ENCODE measurements around the gene C4orf50.

Gene C4orf50

DNA sequence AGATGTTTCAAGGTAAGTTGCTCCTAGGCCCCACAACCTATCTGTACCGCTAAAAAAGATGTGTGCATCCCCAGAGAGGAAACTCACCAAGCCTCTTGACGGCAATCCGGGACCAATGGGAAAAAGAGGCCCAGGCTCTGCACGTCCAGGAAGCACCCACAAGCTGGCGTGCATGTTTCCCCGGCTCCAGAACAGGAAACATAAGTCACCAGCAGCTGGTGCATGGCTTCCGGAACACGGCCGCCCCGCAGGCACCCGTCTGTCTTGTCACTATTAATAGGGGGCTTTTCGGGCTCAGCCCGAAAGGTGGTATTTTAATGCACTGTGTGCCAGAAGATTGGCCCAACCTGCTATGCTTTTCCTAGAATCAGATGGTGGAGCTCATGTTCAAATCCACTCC lies 147.5 kb downstream of the C4orf50 start:
- TF ChIP-seq FOXP2 (optimal IDR thresholded peaks at IDR 0.05; ENCODE audit: borderline replicate concordance, extremely low read depth, extremely low read length, insufficient read depth) (no peak), POLR2AphosphoS5 (IDR thresholded peaks at IDR 0.05; ENCODE audit: low read depth, low read length) (no peak), TAF1 (IDR thresholded peaks at IDR 0.05; ENCODE audit: borderline replicate concordance, insufficient read depth, low read length) (no peak), SIN3A (IDR thresholded peaks at IDR 0.05; ENCODE audit: borderline replicate concordance, insufficient read depth, low read length) (no peak)
- TF ChIP-seq, protein P1, sequence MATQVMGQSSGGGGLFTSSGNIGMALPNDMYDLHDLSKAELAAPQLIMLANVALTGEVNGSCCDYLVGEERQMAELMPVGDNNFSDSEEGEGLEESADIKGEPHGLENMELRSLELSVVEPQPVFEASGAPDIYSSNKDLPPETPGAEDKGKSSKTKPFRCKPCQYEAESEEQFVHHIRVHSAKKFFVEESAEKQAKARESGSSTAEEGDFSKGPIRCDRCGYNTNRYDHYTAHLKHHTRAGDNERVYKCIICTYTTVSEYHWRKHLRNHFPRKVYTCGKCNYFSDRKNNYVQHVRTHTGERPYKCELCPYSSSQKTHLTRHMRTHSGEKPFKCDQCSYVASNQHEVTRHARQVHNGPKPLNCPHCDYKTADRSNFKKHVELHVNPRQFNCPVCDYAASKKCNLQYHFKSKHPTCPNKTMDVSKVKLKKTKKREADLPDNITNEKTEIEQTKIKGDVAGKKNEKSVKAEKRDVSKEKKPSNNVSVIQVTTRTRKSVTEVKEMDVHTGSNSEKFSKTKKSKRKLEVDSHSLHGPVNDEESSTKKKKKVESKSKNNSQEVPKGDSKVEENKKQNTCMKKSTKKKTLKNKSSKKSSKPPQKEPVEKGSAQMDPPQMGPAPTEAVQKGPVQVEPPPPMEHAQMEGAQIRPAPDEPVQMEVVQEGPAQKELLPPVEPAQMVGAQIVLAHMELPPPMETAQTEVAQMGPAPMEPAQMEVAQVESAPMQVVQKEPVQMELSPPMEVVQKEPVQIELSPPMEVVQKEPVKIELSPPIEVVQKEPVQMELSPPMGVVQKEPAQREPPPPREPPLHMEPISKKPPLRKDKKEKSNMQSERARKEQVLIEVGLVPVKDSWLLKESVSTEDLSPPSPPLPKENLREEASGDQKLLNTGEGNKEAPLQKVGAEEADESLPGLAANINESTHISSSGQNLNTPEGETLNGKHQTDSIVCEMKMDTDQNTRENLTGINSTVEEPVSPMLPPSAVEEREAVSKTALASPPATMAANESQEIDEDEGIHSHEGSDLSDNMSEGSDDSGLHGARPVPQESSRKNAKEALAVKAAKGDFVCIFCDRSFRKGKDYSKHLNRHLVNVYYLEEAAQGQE (IDR thresholded peaks at IDR 0.05; ENCODE audit: insufficient read depth in 1 of 2, low read depth in 2 of 2, low read length in 2 of 2) = no peak

DNA sequence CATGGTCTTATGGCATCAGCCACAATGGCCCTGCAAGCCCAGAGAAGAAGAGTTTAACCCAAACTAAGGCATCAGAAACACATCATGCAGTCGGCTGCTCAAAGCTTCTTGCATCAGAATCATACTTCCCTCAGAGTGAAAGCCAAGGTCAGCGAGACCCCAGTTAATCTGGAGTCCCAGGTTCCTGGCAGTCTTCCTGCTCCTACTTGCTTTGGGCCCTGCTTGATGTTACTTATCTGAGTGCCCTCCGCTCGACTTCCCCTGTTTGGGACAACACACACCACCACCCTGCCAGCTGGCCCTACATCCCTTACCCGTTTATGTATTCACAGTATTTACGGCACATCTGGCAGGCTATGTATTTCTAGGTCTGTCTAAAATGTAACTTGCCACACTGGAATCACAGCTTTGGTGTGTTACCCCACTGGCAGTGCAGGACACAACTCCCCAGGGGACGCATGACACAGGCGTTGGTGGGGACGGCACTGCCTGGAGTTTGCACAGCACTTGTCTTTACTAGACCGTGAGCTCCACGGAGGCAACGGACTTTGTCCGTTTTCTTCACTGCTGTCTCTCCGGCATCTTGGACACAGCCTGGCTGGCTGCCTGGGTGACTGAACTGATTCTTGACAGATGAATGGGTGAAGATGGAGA lies 148.1 kb downstream of the C4orf50 start:
- no peak for TF ChIP-seq FOXP2 (optimal IDR thresholded peaks at IDR 0.05; ENCODE audit: borderline replicate concordance, extremely low read depth, extremely low read length, insufficient read depth)
- TF ChIP-seq, protein P1 (IDR thresholded peaks at IDR 0.05; ENCODE audit: insufficient read depth in 1 of 2, low read depth in 2 of 2, low read length in 2 of 2) = no peak
- no peak for TF ChIP-seq SIN3A (IDR thresholded peaks at IDR 0.05; ENCODE audit: borderline replicate concordance, insufficient read depth, low read length)
- no peak for TF ChIP-seq POLR2AphosphoS5 (IDR thresholded peaks at IDR 0.05; ENCODE audit: low read depth, low read length)
- TF ChIP-seq TAF1 (IDR thresholded peaks at IDR 0.05; ENCODE audit: borderline replicate concordance, insufficient read depth, low read length) = no peak

DNA sequence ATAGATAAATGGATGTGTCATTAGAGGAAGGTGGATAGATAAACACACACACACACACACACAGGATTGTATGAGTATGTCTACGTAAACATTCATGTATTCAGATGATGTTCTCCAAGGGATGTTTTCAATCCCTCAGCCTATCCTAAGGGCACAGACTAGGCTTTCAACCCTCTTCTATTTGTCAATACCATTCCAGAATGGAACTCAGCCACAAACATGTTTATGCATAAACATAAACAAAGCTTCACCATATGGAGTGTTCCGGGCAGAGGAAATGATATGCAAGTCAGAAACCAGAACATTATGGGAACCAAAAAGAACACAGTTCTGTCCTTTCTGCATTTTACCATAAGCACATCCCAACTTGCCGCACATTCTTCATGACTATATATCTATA lies 150.4 kb downstream of the C4orf50 start:
- TF ChIP-seq, protein P1 (IDR thresholded peaks at IDR 0.05; ENCODE audit: insufficient read depth in 1 of 2, low read depth in 2 of 2, low read length in 2 of 2) = no peak
- TF ChIP-seq FOXP2 (optimal IDR thresholded peaks at IDR 0.05; ENCODE audit: borderline replicate concordance, extremely low read depth, extremely low read length, insufficient read depth) (no peak), TAF1 (IDR thresholded peaks at IDR 0.05; ENCODE audit: borderline replicate concordance, insufficient read depth, low read length) (no peak), SIN3A (IDR thresholded peaks at IDR 0.05; ENCODE audit: borderline replicate concordance, insufficient read depth, low read length) (no peak), POLR2AphosphoS5 (IDR thresholded peaks at IDR 0.05; ENCODE audit: low read depth, low read length) (no peak)

DNA sequence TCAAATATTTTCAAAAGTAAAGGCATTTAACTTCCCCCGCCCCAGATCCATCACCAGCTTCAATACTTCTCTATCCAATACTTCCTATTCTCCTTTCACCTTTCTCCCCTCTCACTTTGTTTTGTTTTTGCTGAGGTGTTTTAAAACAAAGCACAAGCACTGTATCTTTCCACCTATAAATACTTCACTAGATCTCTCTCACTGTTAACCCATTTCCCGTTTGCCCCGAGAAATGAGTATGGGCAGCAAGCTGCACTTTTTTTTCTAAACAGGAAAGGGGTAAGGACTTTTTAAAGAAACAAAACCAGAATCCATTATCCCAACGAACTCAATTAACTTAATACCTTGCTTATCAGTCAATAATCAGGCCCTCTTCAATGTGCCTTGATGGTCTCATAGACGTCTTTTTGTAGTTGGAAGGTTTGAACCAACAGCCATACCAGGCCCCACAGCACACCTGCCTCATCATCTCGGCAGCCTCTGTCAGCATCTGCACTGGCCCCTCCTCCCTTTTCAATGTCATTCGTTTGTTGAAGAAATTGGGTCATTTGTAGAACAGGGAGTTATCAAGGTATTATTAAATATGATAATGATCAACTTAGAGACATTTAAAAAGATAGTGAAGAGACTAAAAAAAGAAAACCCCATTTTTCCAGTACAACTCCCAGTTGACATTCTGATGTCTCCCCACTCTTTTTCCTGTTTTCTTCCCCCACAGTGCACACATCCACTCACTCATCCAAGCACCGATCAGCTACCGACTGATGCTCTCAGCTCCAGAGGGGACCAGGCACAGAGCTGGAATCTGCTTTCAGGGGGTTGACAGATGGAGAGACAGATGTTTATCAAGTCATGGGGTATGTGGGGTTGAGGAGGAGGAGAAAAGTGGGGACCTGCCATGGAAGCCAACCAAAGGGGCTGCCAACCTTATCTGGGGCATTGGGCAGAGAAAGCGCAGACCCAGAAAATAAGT lies 151.1 kb downstream of the C4orf50 start:
- TF ChIP-seq POLR2AphosphoS5 (IDR thresholded peaks at IDR 0.05; ENCODE audit: low read depth, low read length) = no peak
- no peak for TF ChIP-seq FOXP2 (optimal IDR thresholded peaks at IDR 0.05; ENCODE audit: borderline replicate concordance, extremely low read depth, extremely low read length, insufficient read depth)
- TF ChIP-seq TAF1 (IDR thresholded peaks at IDR 0.05; ENCODE audit: borderline replicate concordance, insufficient read depth, low read length) = no peak
- TF ChIP-seq, protein P1 (IDR thresholded peaks at IDR 0.05; ENCODE audit: insufficient read depth in 1 of 2, low read depth in 2 of 2, low read length in 2 of 2) = no peak
- TF ChIP-seq SIN3A (IDR thresholded peaks at IDR 0.05; ENCODE audit: borderline replicate concordance, insufficient read depth, low read length) = no peak

All from PFSK-1 (cell line).